GM12864 (cell line): ENCODE results near the gene FLOT1.
A peak's percentile ranks its signal among the peaks of the same experiment; 100 is the strongest.

Source experiments
- DNase-seq: peaks from one replicate; pipeline ENCODE4 v3.0.0-alpha.2; 2011; ENCODE audit warnings: low read depth
- H3K4me3 ChIP-seq: 2 replicates; pipeline ENCODE4 v1.5.1; 2011; ENCODE audit warnings: mild to moderate bottlenecking, low read depth, low read length, control low read depth
- TF ChIP-seq, protein P1 (sequence below): IDR thresholded peaks from 2 replicates; pipeline ENCODE4 v1.5.1; 2011; ENCODE audit warnings: low read depth, mild to moderate bottlenecking, moderate library complexity, low read length, control low read depth, inconsistent platforms; ENCODE audit errors: missing control alignments

Gene FLOT1

GRCh38 chr6:30689022-30689865 is 53.2 kb downstream of the FLOT1 start:
- peak overlapping the region; percentile 75 for H3K4me3 ChIP-seq
- no peak for DNase-seq
- TF ChIP-seq, protein P1, sequence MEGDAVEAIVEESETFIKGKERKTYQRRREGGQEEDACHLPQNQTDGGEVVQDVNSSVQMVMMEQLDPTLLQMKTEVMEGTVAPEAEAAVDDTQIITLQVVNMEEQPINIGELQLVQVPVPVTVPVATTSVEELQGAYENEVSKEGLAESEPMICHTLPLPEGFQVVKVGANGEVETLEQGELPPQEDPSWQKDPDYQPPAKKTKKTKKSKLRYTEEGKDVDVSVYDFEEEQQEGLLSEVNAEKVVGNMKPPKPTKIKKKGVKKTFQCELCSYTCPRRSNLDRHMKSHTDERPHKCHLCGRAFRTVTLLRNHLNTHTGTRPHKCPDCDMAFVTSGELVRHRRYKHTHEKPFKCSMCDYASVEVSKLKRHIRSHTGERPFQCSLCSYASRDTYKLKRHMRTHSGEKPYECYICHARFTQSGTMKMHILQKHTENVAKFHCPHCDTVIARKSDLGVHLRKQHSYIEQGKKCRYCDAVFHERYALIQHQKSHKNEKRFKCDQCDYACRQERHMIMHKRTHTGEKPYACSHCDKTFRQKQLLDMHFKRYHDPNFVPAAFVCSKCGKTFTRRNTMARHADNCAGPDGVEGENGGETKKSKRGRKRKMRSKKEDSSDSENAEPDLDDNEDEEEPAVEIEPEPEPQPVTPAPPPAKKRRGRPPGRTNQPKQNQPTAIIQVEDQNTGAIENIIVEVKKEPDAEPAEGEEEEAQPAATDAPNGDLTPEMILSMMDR = no peak

GRCh38 chr6:30688569-30688968 is 53.9 kb downstream of the FLOT1 start:
- TF ChIP-seq, protein P1 = peak; percentile 26
- peak overlapping the region; percentile 75 for H3K4me3 ChIP-seq
- no peak for DNase-seq

- peak overlapping the region; percentile 75 for H3K4me3 ChIP-seq
- TF ChIP-seq, protein P1 = no peak
- no peak for DNase-seq
These were observed 54.6 kb downstream of the FLOT1 start for GRCh38 chr6:30687659-30688431.

DNA sequence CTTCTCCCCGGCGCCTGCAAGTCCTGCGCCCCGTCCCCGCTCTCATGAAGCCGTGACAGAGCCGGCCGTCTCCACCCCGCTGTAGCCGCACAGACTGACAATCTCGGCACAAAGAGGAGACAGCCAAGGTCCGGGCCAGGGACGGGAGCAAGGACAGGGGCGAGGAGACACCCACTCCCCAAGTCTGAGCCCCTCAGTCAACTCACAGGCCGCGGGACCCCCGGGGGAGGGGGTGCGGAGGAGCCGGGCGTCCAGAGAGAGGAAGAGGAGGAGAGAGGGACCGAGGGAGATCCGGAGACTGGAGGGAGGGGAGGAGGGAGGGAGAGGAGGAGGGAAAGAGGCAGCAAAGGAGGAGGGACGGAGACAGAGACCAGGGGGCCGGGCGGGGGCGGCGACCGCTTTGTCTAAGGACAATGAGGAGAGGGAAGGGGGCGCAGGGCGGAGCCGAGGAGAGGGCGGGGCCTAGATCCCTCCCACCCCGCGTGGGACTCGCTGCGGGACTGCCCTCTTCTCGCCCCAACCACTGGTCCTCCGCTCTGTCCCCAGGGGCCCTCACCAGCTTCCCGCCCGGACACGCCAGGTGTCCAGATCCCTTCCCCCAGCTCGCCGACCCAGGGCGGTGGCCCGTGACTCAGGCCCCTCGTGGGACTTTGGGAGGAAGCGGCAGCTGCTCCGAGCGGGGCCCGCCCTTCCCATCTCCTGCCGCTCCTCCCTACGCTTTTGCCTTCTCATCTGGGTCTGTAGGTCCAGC is 55.4 kb downstream of the FLOT1 start:
- peak overlapping the region; percentile 75 for H3K4me3 ChIP-seq
- DNase-seq = peak; percentile 79
- TF ChIP-seq, protein P1 = no peak

DNA sequence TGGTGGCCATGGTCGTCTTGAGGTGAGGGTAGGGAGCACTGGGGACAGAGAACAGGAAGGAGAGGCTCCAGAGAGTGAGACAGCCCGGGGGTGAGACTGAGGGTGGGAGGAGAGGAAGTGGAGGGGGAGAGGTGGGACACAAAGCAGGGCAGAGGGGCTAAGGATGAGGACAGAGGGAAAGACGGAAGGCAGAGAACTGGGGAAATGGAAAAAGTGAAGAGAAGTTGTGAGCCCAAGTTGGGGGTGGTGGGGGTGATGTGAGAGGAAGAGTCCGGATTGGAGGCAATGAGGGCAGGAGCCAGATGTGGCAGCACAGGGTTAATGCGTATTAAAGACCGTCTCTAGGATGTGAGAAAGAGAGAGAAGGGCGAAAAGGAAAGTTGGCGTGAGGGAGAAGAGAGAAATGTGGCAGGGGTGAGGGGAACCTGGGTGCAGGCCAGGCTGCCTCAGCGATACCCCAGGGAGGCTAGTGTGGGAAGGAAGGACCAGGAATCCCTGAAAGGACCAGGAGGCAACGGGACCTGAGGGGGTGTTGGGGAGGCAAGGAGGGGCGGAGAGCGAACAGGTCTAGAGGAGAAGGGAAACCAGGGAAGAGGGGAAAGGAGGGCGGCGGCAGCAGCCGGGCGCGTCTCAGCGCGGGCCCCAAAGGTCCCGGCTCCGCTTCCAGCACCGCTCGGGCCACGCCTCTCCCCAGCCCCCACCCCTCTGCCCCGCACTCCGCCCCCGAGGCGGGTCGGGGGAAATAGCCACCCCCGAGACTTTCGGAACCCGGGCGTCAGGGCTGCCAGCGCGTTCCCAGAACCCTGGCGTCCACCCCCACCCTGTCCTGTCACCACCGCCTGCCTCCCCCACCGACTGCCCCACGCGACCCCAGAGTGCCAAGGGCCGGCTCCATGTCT is 56.2 kb downstream of the FLOT1 start, which contains the start of gene PPP1R18:
Gene PPP1R18 (minus strand): TSS at position 637 of the 899 bp plus-strand sequence. CDS start 627 bp downstream, at position 10.
- DNase-seq = no peak
- H3K4me3 ChIP-seq = peak within 1 kb of the TSS; percentile 75
- TF ChIP-seq, protein P1 = no peak
